WTC11 (cell line): Measurements from ENCODE around the gene R3HCC1L. TPM values are rescaled to one million over a fixed set of nuclear protein-coding genes. Genes with fewer than 3 reads are reported as not detected.

ENCODE experiments used
- ATAC-seq: fragments of 200-7000 bp; cut with Tn5 transposase; 2 replicates; pipeline ENCODE4 v1.10.0; 2021; ENCODE audit warnings: mild to moderate bottlenecking, moderate library complexity
- CTCF ChIA-PET: fragments of 300-600 bp; sonication (Branson Sonifier 250); formaldehyde crosslinking; loops from one replicate; lab custom pipeline; 2021; ENCODE audit warnings: antibody characterized with exemption; lab: Charles Lee
- POLR2A ChIA-PET: fragments of 350-600 bp; sonication (Branson Sonifier 250); formaldehyde crosslinking; loops from one replicate; lab custom pipeline; 2021; ENCODE audit warnings: antibody characterized with exemption; lab: Charles Lee
- DNase-seq: peaks from one replicate; pipeline ENCODE4 v3.0.0; 2021; ENCODE audit warnings: low spot score
- H3K27ac Mint-ChIP-seq: 2 replicates; pipeline ENCODE4 v1.8.0; 2021; ENCODE audit warnings: mixed read lengths
- H3K27me3 Mint-ChIP-seq: 2 replicates; pipeline ENCODE4 v1.8.0; 2021; ENCODE audit warnings: low read depth, mild to moderate bottlenecking, moderate library complexity, mixed read lengths
- H3K36me3 Mint-ChIP-seq: 2 replicates; pipeline ENCODE4 v1.8.0; 2021; ENCODE audit warnings: mixed read lengths
- H3K4me1 Mint-ChIP-seq: 2 replicates; pipeline ENCODE4 v1.8.0; 2022; ENCODE audit warnings: mixed read lengths
- H3K4me3 Mint-ChIP-seq: 2 replicates; pipeline ENCODE4 v1.8.0; 2021; ENCODE audit warnings: mild to moderate bottlenecking, moderate library complexity, mixed read lengths
- H3K9me3 Mint-ChIP-seq: 2 replicates; pipeline ENCODE4 v1.8.0; 2021; ENCODE audit warnings: mixed read lengths
- AR ChIP-seq: fragments of 250-450 bp; sonication (Bioruptor Pico); IDR thresholded peaks from 2 replicates; pipeline ENCODE4 v1.9.0; 2021; ENCODE audit warnings: mild to moderate bottlenecking
- CBFB ChIP-seq: sonication (generic); formaldehyde crosslinking; IDR thresholded peaks from 2 replicates; pipeline ENCODE4 v1.8.1; 2022; ENCODE audit warnings: mild to moderate bottlenecking, low read depth, missing genetic modification reagents
- ELF4 ChIP-seq: sonication (generic); formaldehyde crosslinking; IDR thresholded peaks from 2 replicates; pipeline ENCODE4 v1.8.1; 2022; ENCODE audit warnings: low read depth, mild to moderate bottlenecking, moderate library complexity, missing genetic modification reagents
- ESRRA ChIP-seq: sonication (generic); formaldehyde crosslinking; IDR thresholded peaks from 2 replicates; pipeline ENCODE4 v1.8.1; 2022; ENCODE audit warnings: mild to moderate bottlenecking, missing genetic modification reagents, borderline replicate concordance
- FOXP4 ChIP-seq: sonication (generic); formaldehyde crosslinking; IDR thresholded peaks from 2 replicates; pipeline ENCODE4 v1.8.0; 2022; ENCODE audit warnings: mild to moderate bottlenecking, missing genetic modification reagents
- GABPB1 ChIP-seq: sonication (generic); formaldehyde crosslinking; IDR thresholded peaks from 2 replicates; pipeline ENCODE4 v1.8.1; 2023; ENCODE audit warnings: mild to moderate bottlenecking, missing genetic modification reagents
- GRHL2 ChIP-seq: fragments of 250-450 bp; sonication (Bioruptor Pico); IDR thresholded peaks from 2 replicates; pipeline ENCODE4 v1.8.0; 2022; ENCODE audit warnings: mild to moderate bottlenecking, moderate library complexity; ENCODE audit not compliant: insufficient replicate concordance, severe bottlenecking
- GTF2I ChIP-seq: fragments of 250-450 bp; sonication (Bioruptor Pico); conservative IDR thresholded peaks from 2 replicates; pipeline ENCODE4 v1.4.0; 2021; ENCODE audit warnings: mild to moderate bottlenecking
- JUN ChIP-seq: sonication (generic); formaldehyde crosslinking; IDR thresholded peaks from 2 replicates; pipeline ENCODE4 v1.8.0; 2023; ENCODE audit warnings: mild to moderate bottlenecking, missing genetic modification reagents
- SMAD3 ChIP-seq: sonication (generic); formaldehyde crosslinking; IDR thresholded peaks from 2 replicates; pipeline ENCODE4 v1.8.0; 2022; ENCODE audit warnings: missing genetic modification reagents, mild to moderate bottlenecking, borderline replicate concordance
- TEAD4 ChIP-seq: sonication (generic); formaldehyde crosslinking; IDR thresholded peaks from 2 replicates; pipeline ENCODE4 v1.8.0; 2022; ENCODE audit warnings: mild to moderate bottlenecking, missing genetic modification reagents
- ZBTB21 ChIP-seq: sonication (generic); formaldehyde crosslinking; IDR thresholded peaks from 2 replicates; pipeline ENCODE4 v1.8.1; 2023; ENCODE audit warnings: mild to moderate bottlenecking, missing genetic modification reagents, borderline replicate concordance
- ZBTB43 ChIP-seq: sonication (generic); formaldehyde crosslinking; IDR thresholded peaks from 2 replicates; pipeline ENCODE4 v1.8.1; 2023; ENCODE audit warnings: mild to moderate bottlenecking, missing genetic modification reagents
- ZNF121 ChIP-seq: sonication (generic); formaldehyde crosslinking; IDR thresholded peaks from 2 replicates; pipeline ENCODE4 v1.8.0; 2023; ENCODE audit warnings: missing genetic modification reagents
- ZNF219 ChIP-seq: sonication (generic); formaldehyde crosslinking; IDR thresholded peaks from 2 replicates; pipeline ENCODE4 v1.8.0; 2023; ENCODE audit warnings: missing genetic modification reagents, mild to moderate bottlenecking, borderline replicate concordance
- ZNF232 ChIP-seq: sonication (generic); formaldehyde crosslinking; IDR thresholded peaks from 2 replicates; pipeline ENCODE4 v1.8.0; 2022; ENCODE audit warnings: mild to moderate bottlenecking, missing genetic modification reagents
- ZNF423 ChIP-seq: fragments of 250-450 bp; sonication (Bioruptor Pico); IDR thresholded peaks from 2 replicates; pipeline ENCODE4 v2.1.2; 2022; ENCODE audit warnings: mild to moderate bottlenecking, moderate library complexity
- ZNF512 ChIP-seq: sonication (generic); formaldehyde crosslinking; IDR thresholded peaks from 2 replicates; pipeline ENCODE4 v1.8.1; 2022; ENCODE audit warnings: missing genetic modification reagents, borderline replicate concordance
- total RNA-seq: library from RNA; stranded (reverse); gene quantifications from 3 replicates; pipeline ENCODE4 v1.2.3, GENCODE V29; 2021
- TF ChIP-seq, protein P1 (sequence below): fragments of 250-450 bp; sonication (Bioruptor Pico); conservative IDR thresholded peaks from 2 replicates; pipeline ENCODE4 v1.9.0; 2021; ENCODE audit warnings: mild to moderate bottlenecking
- TF ChIP-seq, protein P2 (sequence below): sonication (generic); formaldehyde crosslinking; IDR thresholded peaks from 2 replicates; pipeline ENCODE4 v1.8.1; 2022; ENCODE audit warnings: low read depth, missing genetic modification reagents, borderline replicate concordance
- TF ChIP-seq, protein P3 (sequence below): sonication (generic); formaldehyde crosslinking; IDR thresholded peaks from 2 replicates; pipeline ENCODE4 v1.8.1; 2023; ENCODE audit warnings: mild to moderate bottlenecking, missing genetic modification reagents

Gene R3HCC1L
- total RNA-seq, 1 experiment from 2014 or later: 14.7 TPM

GRCh38 chr10:98266647-98267046 is 132.2 kb downstream of the R3HCC1L start (continued):
- TF ChIP-seq, protein P1, sequence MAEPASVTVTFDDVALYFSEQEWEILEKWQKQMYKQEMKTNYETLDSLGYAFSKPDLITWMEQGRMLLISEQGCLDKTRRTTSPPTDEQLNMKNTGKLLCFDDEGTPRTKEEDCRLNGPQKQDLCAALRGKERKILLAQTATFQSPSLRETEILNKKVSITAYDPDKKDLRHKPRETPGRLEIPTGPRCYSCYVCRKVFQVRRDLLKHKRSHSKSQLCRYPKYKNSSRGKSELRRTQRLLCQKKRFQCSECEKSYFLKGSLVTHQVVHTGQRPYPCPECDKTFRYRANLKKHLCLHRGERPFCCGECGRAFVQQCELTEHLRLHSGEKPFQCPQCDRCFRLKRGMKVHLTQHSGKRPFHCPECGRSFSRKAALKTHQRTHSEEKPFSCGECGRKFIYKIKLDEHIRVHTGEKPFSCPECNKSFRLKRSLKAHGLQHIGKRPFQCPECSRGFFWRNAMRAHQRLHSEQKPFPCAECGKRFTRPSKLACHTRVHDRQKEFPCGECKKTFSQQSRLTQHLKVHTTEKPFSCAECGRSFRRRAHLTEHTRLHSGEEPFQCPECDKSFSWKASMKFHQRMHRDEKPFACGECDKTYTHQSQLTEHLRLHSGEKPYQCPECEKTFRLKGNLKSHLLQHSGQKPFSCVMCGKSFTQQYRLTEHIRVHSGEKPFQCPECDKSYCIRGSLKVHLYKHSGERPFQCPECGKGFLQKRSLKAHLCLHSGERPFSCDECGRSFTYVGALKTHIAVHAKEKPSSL: no peak
- TF ChIP-seq ELF4 (CRISPR knock-in tag) (no peak), ESRRA (CRISPR knock-in tag) (no peak), ZBTB43 (CRISPR knock-in tag) (no peak), CBFB (no peak), GRHL2 (no peak)

- POLR2A ChIA-PET: no interaction called here
- ATAC-seq: no peak; the same call in 1 of the 2 replicates
- H3K27ac Mint-ChIP-seq: no peak overlapping the region
- no peak for TF ChIP-seq JUN
- no peak for TF ChIP-seq GABPB1 (CRISPR knock-in tag)
- TF ChIP-seq ZNF121 (CRISPR knock-in tag): no peak
- TF ChIP-seq SMAD3 (CRISPR knock-in tag): no peak
- TF ChIP-seq ZNF219 (CRISPR knock-in tag): no peak
- TF ChIP-seq AR: no peak
- TF ChIP-seq, protein P2, sequence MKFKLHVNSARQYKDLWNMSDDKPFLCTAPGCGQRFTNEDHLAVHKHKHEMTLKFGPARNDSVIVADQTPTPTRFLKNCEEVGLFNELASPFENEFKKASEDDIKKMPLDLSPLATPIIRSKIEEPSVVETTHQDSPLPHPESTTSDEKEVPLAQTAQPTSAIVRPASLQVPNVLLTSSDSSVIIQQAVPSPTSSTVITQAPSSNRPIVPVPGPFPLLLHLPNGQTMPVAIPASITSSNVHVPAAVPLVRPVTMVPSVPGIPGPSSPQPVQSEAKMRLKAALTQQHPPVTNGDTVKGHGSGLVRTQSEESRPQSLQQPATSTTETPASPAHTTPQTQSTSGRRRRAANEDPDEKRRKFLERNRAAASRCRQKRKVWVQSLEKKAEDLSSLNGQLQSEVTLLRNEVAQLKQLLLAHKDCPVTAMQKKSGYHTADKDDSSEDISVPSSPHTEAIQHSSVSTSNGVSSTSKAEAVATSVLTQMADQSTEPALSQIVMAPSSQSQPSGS (CRISPR knock-in tag): no peak
- TF ChIP-seq, protein P3, sequence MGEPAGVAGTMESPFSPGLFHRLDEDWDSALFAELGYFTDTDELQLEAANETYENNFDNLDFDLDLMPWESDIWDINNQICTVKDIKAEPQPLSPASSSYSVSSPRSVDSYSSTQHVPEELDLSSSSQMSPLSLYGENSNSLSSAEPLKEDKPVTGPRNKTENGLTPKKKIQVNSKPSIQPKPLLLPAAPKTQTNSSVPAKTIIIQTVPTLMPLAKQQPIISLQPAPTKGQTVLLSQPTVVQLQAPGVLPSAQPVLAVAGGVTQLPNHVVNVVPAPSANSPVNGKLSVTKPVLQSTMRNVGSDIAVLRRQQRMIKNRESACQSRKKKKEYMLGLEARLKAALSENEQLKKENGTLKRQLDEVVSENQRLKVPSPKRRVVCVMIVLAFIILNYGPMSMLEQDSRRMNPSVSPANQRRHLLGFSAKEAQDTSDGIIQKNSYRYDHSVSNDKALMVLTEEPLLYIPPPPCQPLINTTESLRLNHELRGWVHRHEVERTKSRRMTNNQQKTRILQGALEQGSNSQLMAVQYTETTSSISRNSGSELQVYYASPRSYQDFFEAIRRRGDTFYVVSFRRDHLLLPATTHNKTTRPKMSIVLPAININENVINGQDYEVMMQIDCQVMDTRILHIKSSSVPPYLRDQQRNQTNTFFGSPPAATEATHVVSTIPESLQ (CRISPR knock-in tag): no peak
- no peak for TF ChIP-seq ZNF232 (CRISPR knock-in tag)
- TF ChIP-seq TEAD4: no peak
- no peak for TF ChIP-seq ZNF423 (CRISPR knock-in tag)
- no peak for TF ChIP-seq ZNF512 (CRISPR knock-in tag)
- TF ChIP-seq GTF2I (CRISPR knock-in tag): no peak
- no peak for TF ChIP-seq FOXP4
- no peak for TF ChIP-seq ESRRA (CRISPR knock-in tag)
- no peak for TF ChIP-seq ZBTB21 (CRISPR knock-in tag)
- no peak for TF ChIP-seq GRHL2
Observed at GRCh38 chr10:98267069-98267893, 132.8 kb downstream of the R3HCC1L start.

More at GRCh38 chr10:98267069-98267893, 132.8 kb downstream of the R3HCC1L start:
- Mint-ChIP-seq H3K4me1 (peaks cover 23% of the 10 kb centered on the region), H3K27me3 (peaks cover 24% of the 10 kb centered on the region), H3K9me3 (no peaks in the 10 kb centered on the region), H3K36me3 (no peaks in the 10 kb centered on the region), H3K4me3 (peak overlapping the region; percentile 76)
- CTCF ChIA-PET: interaction anchor here (0.9 to 13.7 kb wide), 7 partner anchors 29 to 476 kb away, joined by 3 to 204 read pairs (median 4); no protein-coding TSS in a partner anchor
- no peak for DNase-seq
